GM12878 (cell line): ENCODE results near the gene PIP5KL1.

ENCODE experiments used
- CEBPB ChIP-seq, 2 experiments: fragments of 150-350 bp in 1 of 2; IDR thresholded peaks; 2 replicates each; pipeline ENCODE4 v1.6.1; 2012 to 2014; ENCODE audit warnings: low read depth in 2 of 2, low read length in 2 of 2, borderline replicate concordance in 1 of 2, inconsistent platforms in 1 of 2
- CHD1 ChIP-seq: IDR thresholded peaks from 2 replicates; pipeline ENCODE4 v1.6.1; 2012; ENCODE audit warnings: low read depth, low read length, improper control_type of control experiment
- CTCF ChIP-seq, 3 experiments: IDR thresholded peaks in 2 of 3; conservative IDR thresholded peaks in 1 of 3; 2 replicates each; pipeline ENCODE4 v1.5.1; 2011; ENCODE audit warnings: low read depth in 3 of 3, low read length in 3 of 3, mild to moderate bottlenecking in 3 of 3, control low read depth in 2 of 3, moderate library complexity in 2 of 3, inconsistent platforms in 1 of 3, mixed read lengths in 1 of 3; ENCODE audit not compliant: control insufficient read depth in 2 of 3, insufficient read depth in 1 of 3; ENCODE audit errors: extremely low read depth in 1 of 3
- EZH2 ChIP-seq: IDR thresholded peaks from 2 replicates; pipeline ENCODE4 v1.6.1; 2012; ENCODE audit warnings: low read depth, mild to moderate bottlenecking, control low read depth, inconsistent platforms, low read length, borderline replicate concordance; ENCODE audit not compliant: control insufficient read depth
- NRF1 ChIP-seq: conservative IDR thresholded peaks from 2 replicates; pipeline ENCODE4 v1.6.1; 2011; ENCODE audit warnings: mild to moderate bottlenecking, low read depth, low read length, improper control_type of control experiment
- POLR2A ChIP-seq: IDR thresholded peaks from 2 replicates; pipeline ENCODE4 v1.6.1; 2011; ENCODE audit warnings: low read depth, mild to moderate bottlenecking, low read length
- RELA ChIP-seq: fragments of 450-650 bp; IDR thresholded peaks from 2 replicates; pipeline ENCODE4 v1.8.0; 2014; ENCODE audit warnings: borderline replicate concordance; ENCODE audit not compliant: partially characterized antibody
- REST ChIP-seq: IDR thresholded peaks from 2 replicates; pipeline ENCODE4 v1.6.1; 2012; ENCODE audit warnings: mild to moderate bottlenecking, low read depth, low read length
- RFX5 ChIP-seq: IDR thresholded peaks from 2 replicates; pipeline ENCODE4 v1.6.1; 2011; ENCODE audit warnings: low read depth, low read length, improper control_type of control experiment
- ZNF207 ChIP-seq: fragments of 450-650 bp; IDR thresholded peaks from 2 replicates; pipeline ENCODE4 v1.6.1; 2014; ENCODE audit warnings: antibody characterized with exemption, mild to moderate bottlenecking, borderline replicate concordance
- ZNF274 ChIP-seq: IDR thresholded peaks from one replicate; pipeline ENCODE4 v1.8.0; 2011; ENCODE audit not compliant: insufficient read length, insufficient read depth
- ZZZ3 ChIP-seq: IDR thresholded peaks from 2 replicates; pipeline ENCODE4 v1.6.1; 2011; ENCODE audit warnings: low read depth; ENCODE audit not compliant: control insufficient read depth, insufficient read length
- TF ChIP-seq, protein P1 (sequence below): fragments of 450-650 bp; IDR thresholded peaks from 2 replicates; pipeline ENCODE4 v1.6.1; 2017; ENCODE audit warnings: low read depth, mild to moderate bottlenecking, moderate library complexity
- TF ChIP-seq, protein P2 (sequence below): fragments of 450-650 bp; formaldehyde crosslinking; IDR thresholded peaks from 2 replicates; pipeline ENCODE4 v1.4.0; 2020; ENCODE audit warnings: mild to moderate bottlenecking, moderate library complexity

- TF ChIP-seq POLR2A (no peak), RFX5 (no peak), ZNF207 (no peak), REST (no peak), EZH2 (no peak), NRF1 (no peak), CTCF (IDR thresholded peaks at IDR 0.05 in 2 of 3, conservative IDR thresholded peaks at IDR 0.05 in 1 of 3; ENCODE audit: control insufficient read depth in 2 of 3, extremely low read depth in 1 of 3, insufficient read depth in 1 of 3, low read depth in 3 of 3, low read length in 3 of 3) (no peak), CHD1 (no peak), ZNF274 (no peak), CEBPB (IDR thresholded peaks at IDR 0.05; ENCODE audit: borderline replicate concordance in 1 of 2, low read depth in 2 of 2, low read length in 2 of 2) (no peak), RELA (no peak), ZZZ3 (no peak)
- TF ChIP-seq, protein P1, sequence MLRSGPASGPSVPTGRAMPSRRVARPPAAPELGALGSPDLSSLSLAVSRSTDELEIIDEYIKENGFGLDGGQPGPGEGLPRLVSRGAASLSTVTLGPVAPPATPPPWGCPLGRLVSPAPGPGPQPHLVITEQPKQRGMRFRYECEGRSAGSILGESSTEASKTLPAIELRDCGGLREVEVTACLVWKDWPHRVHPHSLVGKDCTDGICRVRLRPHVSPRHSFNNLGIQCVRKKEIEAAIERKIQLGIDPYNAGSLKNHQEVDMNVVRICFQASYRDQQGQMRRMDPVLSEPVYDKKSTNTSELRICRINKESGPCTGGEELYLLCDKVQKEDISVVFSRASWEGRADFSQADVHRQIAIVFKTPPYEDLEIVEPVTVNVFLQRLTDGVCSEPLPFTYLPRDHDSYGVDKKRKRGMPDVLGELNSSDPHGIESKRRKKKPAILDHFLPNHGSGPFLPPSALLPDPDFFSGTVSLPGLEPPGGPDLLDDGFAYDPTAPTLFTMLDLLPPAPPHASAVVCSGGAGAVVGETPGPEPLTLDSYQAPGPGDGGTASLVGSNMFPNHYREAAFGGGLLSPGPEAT = no peak
- TF ChIP-seq, protein P2, sequence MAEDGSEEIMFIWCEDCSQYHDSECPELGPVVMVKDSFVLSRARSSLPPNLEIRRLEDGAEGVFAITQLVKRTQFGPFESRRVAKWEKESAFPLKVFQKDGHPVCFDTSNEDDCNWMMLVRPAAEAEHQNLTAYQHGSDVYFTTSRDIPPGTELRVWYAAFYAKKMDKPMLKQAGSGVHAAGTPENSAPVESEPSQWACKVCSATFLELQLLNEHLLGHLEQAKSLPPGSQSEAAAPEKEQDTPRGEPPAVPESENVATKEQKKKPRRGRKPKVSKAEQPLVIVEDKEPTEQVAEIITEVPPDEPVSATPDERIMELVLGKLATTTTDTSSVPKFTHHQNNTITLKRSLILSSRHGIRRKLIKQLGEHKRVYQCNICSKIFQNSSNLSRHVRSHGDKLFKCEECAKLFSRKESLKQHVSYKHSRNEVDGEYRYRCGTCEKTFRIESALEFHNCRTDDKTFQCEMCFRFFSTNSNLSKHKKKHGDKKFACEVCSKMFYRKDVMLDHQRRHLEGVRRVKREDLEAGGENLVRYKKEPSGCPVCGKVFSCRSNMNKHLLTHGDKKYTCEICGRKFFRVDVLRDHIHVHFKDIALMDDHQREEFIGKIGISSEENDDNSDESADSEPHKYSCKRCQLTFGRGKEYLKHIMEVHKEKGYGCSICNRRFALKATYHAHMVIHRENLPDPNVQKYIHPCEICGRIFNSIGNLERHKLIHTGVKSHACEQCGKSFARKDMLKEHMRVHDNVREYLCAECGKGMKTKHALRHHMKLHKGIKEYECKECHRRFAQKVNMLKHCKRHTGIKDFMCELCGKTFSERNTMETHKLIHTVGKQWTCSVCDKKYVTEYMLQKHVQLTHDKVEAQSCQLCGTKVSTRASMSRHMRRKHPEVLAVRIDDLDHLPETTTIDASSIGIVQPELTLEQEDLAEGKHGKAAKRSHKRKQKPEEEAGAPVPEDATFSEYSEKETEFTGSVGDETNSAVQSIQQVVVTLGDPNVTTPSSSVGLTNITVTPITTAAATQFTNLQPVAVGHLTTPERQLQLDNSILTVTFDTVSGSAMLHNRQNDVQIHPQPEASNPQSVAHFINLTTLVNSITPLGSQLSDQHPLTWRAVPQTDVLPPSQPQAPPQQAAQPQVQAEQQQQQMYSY = no peak
Measured at GRCh38 chr9:127941062-127941960, 10.7 kb upstream of the PIP5KL1 start.
